ENCODE data around the gene CRABP2. TPM values are rescaled to one million over a fixed set of nuclear protein-coding genes. Genes with fewer than 3 reads are reported as not detected.

The CRABP2 gene
- total RNA-seq, 1 experiment from 2014 or later = 1.1 TPM

GRCh38 chr1:156664767-156665411 lies 40.5 kb downstream of the CRABP2 start:
- CTCF ChIA-PET = interaction anchor here (0.6 kb wide), 1 partner anchor 56 kb away, joined by 3 read pairs; no protein-coding TSS in a partner anchor
- intact Hi-C loops (cut with micrococcal nuclease; ENCODE audit: unreplicated experiment) = no loop called here

GRCh38 chr1:156664046-156664766 lies 41.2 kb downstream of the CRABP2 start:
- TF ChIP-seq CTCF (conservative IDR thresholded peaks at IDR 0.05; ENCODE audit: low read depth, low read length) = no peak
- no peak for TF ChIP-seq EZH2 (IDR thresholded peaks at IDR 0.05; ENCODE audit: borderline replicate concordance, low read depth, low read length, poor library complexity, severe bottlenecking)
- ChIA-PET CTCF (interaction anchor here (0.8 kb wide), 1 partner anchor 40 kb away, joined by 4 read pairs; no protein-coding TSS in a partner anchor), POLR2A (ENCODE audit: low non-redundant PET) (no interaction called here)
- H3K9me3 ChIP-seq (ENCODE audit: low read depth, low read length, poor library complexity, severe bottlenecking) = no peaks in the 10 kb centered on the region
- no peak overlapping the region for H3K27ac ChIP-seq (ENCODE audit: low read depth, low read length, poor library complexity, severe bottlenecking)
- DNase-seq (ENCODE audit: low spot score) = no peak
- no peaks in the 10 kb centered on the region for H3K36me3 ChIP-seq (ENCODE audit: insufficient read depth, low read length, poor library complexity, severe bottlenecking)
- intact Hi-C loops (cut with micrococcal nuclease; ENCODE audit: unreplicated experiment) = no loop called here
- H3K4me3 ChIP-seq (ENCODE audit: low read depth, low read length, poor library complexity, severe bottlenecking) = no peak overlapping the region
- peaks cover 46% of the 10 kb centered on the region for H3K4me1 ChIP-seq (ENCODE audit: insufficient read depth, low read length, poor library complexity, severe bottlenecking)
- BruUV-seq (replicated peaks) = no TSS peak
- H3K27me3 ChIP-seq (replicated peaks; ENCODE audit: insufficient read depth, low read depth, low read length, poor library complexity) = no peaks in the 10 kb centered on the region

More at GRCh38 chr1:156664767-156665411, 40.5 kb downstream of the CRABP2 start:
- no peak overlapping the region for H3K4me3 ChIP-seq (ENCODE audit: low read depth, low read length, poor library complexity, severe bottlenecking)
- no peak overlapping the region for H3K27ac ChIP-seq (ENCODE audit: low read depth, low read length, poor library complexity, severe bottlenecking)
- H3K9me3 ChIP-seq (ENCODE audit: low read depth, low read length, poor library complexity, severe bottlenecking) = no peaks in the 10 kb centered on the region
- no peak for DNase-seq (ENCODE audit: low spot score)
- H3K4me1 ChIP-seq (ENCODE audit: insufficient read depth, low read length, poor library complexity, severe bottlenecking) = peaks cover 46% of the 10 kb centered on the region
- H3K36me3 ChIP-seq (ENCODE audit: insufficient read depth, low read length, poor library complexity, severe bottlenecking) = no peaks in the 10 kb centered on the region
- BruUV-seq (replicated peaks) = no TSS peak
- H3K27me3 ChIP-seq (replicated peaks; ENCODE audit: insufficient read depth, low read depth, low read length, poor library complexity) = no peaks in the 10 kb centered on the region
- TF ChIP-seq EZH2 (IDR thresholded peaks at IDR 0.05; ENCODE audit: borderline replicate concordance, low read depth, low read length, poor library complexity, severe bottlenecking) (no peak), CTCF (conservative IDR thresholded peaks at IDR 0.05; ENCODE audit: low read depth, low read length) (no peak)
- POLR2A ChIA-PET (ENCODE audit: low non-redundant PET) = no interaction called here

- no peak for DNase-seq (ENCODE audit: low spot score)
- ChIA-PET POLR2A (ENCODE audit: low non-redundant PET) (no interaction called here), CTCF (no interaction called here)
- Histone ChIP-seq H3K9me3 (ENCODE audit: low read depth, low read length, poor library complexity, severe bottlenecking) (no peaks in the 10 kb centered on the region), H3K4me1 (ENCODE audit: insufficient read depth, low read length, poor library complexity, severe bottlenecking) (peaks cover 46% of the 10 kb centered on the region), H3K36me3 (ENCODE audit: insufficient read depth, low read length, poor library complexity, severe bottlenecking) (no peaks in the 10 kb centered on the region), H3K4me3 (ENCODE audit: low read depth, low read length, poor library complexity, severe bottlenecking) (no peak overlapping the region), H3K27ac (ENCODE audit: low read depth, low read length, poor library complexity, severe bottlenecking) (no peak overlapping the region), H3K27me3 (replicated peaks; ENCODE audit: insufficient read depth, low read depth, low read length, poor library complexity) (no peaks in the 10 kb centered on the region)
- no peak for TF ChIP-seq CTCF (conservative IDR thresholded peaks at IDR 0.05; ENCODE audit: low read depth, low read length)
- no peak for TF ChIP-seq EZH2 (IDR thresholded peaks at IDR 0.05; ENCODE audit: borderline replicate concordance, low read depth, low read length, poor library complexity, severe bottlenecking)
- intact Hi-C loops (cut with micrococcal nuclease; ENCODE audit: unreplicated experiment) = no loop called here
- no TSS peak for BruUV-seq (replicated peaks)
Observed at GRCh38 chr1:156663178-156663577, 42.2 kb downstream of the CRABP2 start.

Measured in A673 (cell line).